Effector memory CD8-positive, alpha-beta T cell (primary cell): ENCODE measurements around the gene SLC17A2.
A peak's percentile ranks its signal among the peaks of the same experiment; 100 is the strongest.

Experiments used
- ATAC-seq: fragments of 150-1000 bp; cut with Tn5 transposase; replicated peaks from 2 replicates; pipeline ENCODE4 v1.10.0; 2021; ENCODE audit warnings: mild to moderate bottlenecking, moderate library complexity
- DNase-seq, 3 experiments: peaks; one replicate each; pipeline ENCODE4 v3.0.0; 2021
- H3K27ac Mint-ChIP-seq, 2 donors: one replicate each; pipeline ENCODE4 v1.8.0; 2022; ENCODE audit warnings: mild to moderate bottlenecking in 2 of 2, mixed read lengths in 2 of 2, moderate library complexity in 2 of 2
- H3K27me3 Mint-ChIP-seq, 2 donors: one replicate each; pipeline ENCODE4 v1.8.0; 2022; ENCODE audit warnings: mixed read lengths in 2 of 2
- H3K36me3 Mint-ChIP-seq: one replicate; pipeline ENCODE4 v1.8.0; 2022; ENCODE audit warnings: mild to moderate bottlenecking, moderate library complexity, mixed read lengths; ENCODE audit not compliant: insufficient read depth
- H3K4me1 Mint-ChIP-seq, 2 donors: one replicate each; pipeline ENCODE4 v1.8.0; 2022; ENCODE audit warnings: low read depth in 2 of 2, mixed read lengths in 2 of 2
- H3K4me3 Mint-ChIP-seq, 2 donors: one replicate each; pipeline ENCODE4 v1.8.0; 2022; ENCODE audit warnings: mild to moderate bottlenecking in 2 of 2, mixed read lengths in 2 of 2, moderate library complexity in 2 of 2
- H3K9me3 Mint-ChIP-seq, 2 donors: one replicate each; pipeline ENCODE4 v1.8.0; 2022; ENCODE audit warnings: mixed read lengths in 2 of 2

SLC17A2 gene

GRCh38 chr6:25880601-25881000, 49.9 kb downstream of the SLC17A2 start:
- Mint-ChIP-seq H3K36me3 (peaks cover 3% of the 10 kb centered on the region), H3K27ac (no peak overlapping the region), H3K4me3 (no peak overlapping the region), H3K4me1 (peaks cover 0 to 6% of the 10 kb centered on the region in 2 donors), H3K27me3 (peaks cover 0 to 6% of the 10 kb centered on the region in 2 donors), H3K9me3 (no peaks in the 10 kb centered on the region)
- DNase-seq (no peak), ATAC-seq (no peak)

GRCh38 chr6:25878721-25879322, 51.7 kb downstream of the SLC17A2 start:
- H3K9me3 Mint-ChIP-seq, result no peaks in the 10 kb centered on the region
- H3K4me1 Mint-ChIP-seq, result peaks cover 5 to 13% of the 10 kb centered on the region in 2 donors
- peaks cover 0 to 6% of the 10 kb centered on the region in 2 donors for H3K27me3 Mint-ChIP-seq
- H3K27ac Mint-ChIP-seq, result no peak overlapping the region
- no peak for DNase-seq
- peaks cover 3% of the 10 kb centered on the region for H3K36me3 Mint-ChIP-seq
- no peak overlapping the region for H3K4me3 Mint-ChIP-seq
- no peak for ATAC-seq

GRCh38 chr6:25875926-25876602, 54.4 kb downstream of the SLC17A2 start:
- Mint-ChIP-seq H3K27me3 (peaks cover 0 to 6% of the 10 kb centered on the region in 2 donors), H3K4me1 (peaks cover 16 to 19% of the 10 kb centered on the region in 2 donors), H3K27ac (no peak overlapping the region), H3K9me3 (no peaks in the 10 kb centered on the region), H3K4me3 (no peak overlapping the region), H3K36me3 (peaks cover 2% of the 10 kb centered on the region)
- no peak for ATAC-seq
- DNase-seq, result no peak

- Mint-ChIP-seq H3K36me3 (peaks cover 2% of the 10 kb centered on the region), H3K27me3 (peaks cover 0 to 6% of the 10 kb centered on the region in 2 donors), H3K9me3 (no peaks in the 10 kb centered on the region), H3K27ac (no peak overlapping the region), H3K4me1 (peaks cover 16 to 19% of the 10 kb centered on the region in 2 donors), H3K4me3 (no peak overlapping the region)
- ATAC-seq, result no peak
- no peak for DNase-seq
These were observed 55.0 kb downstream of the SLC17A2 start for GRCh38 chr6:25875563-25875905.

- DNase-seq (no peak), ATAC-seq (no peak)
- Mint-ChIP-seq H3K9me3 (no peaks in the 10 kb centered on the region), H3K4me3 (no peak overlapping the region), H3K4me1 (peaks cover 16 to 19% of the 10 kb centered on the region in 2 donors), H3K27me3 (peaks cover 0 to 6% of the 10 kb centered on the region in 2 donors), H3K36me3 (peaks cover 2% of the 10 kb centered on the region), H3K27ac (no peak overlapping the region)
These were observed 55.5 kb downstream of the SLC17A2 start for GRCh38 chr6:25874822-25875562.

- peaks cover 16 to 19% of the 10 kb centered on the region in 2 donors for H3K4me1 Mint-ChIP-seq
- H3K36me3 Mint-ChIP-seq, result peaks cover 2% of the 10 kb centered on the region
- H3K4me3 Mint-ChIP-seq, result no peak within 1 kb of the TSS
- DNase-seq, result no peak
- ATAC-seq, result no peak
- no peaks in the 10 kb centered on the region for H3K9me3 Mint-ChIP-seq
- peaks cover 0 to 6% of the 10 kb centered on the region in 2 donors for H3K27me3 Mint-ChIP-seq
- peak within 1 kb of the TSS; percentile 16 to 80 for H3K27ac Mint-ChIP-seq
These were observed 56.4 kb downstream of the SLC17A2 start, which contains the start of gene SLC17A3 for GRCh38 chr6:25874118-25874517. SLC17A3 (minus strand) TSS chr6:25874243; CDS start chr6:25868387, 5,856 bp downstream.

GRCh38 chr6:25872814-25873213, 57.7 kb downstream of the SLC17A2 start:
- H3K27me3 Mint-ChIP-seq, result no peaks in the 10 kb centered on the region
- H3K4me1 Mint-ChIP-seq, result peaks cover 16 to 19% of the 10 kb centered on the region in 2 donors
- ATAC-seq, result peak; percentile 95
- no peaks in the 10 kb centered on the region for H3K9me3 Mint-ChIP-seq
- H3K4me3 Mint-ChIP-seq, result peak overlapping the region in 1 of 2 donors; percentile 31
- DNase-seq, result peak; percentile 21 to 38 (median 28)
- H3K27ac Mint-ChIP-seq, result peak overlapping the region; percentile 16 to 80
- H3K36me3 Mint-ChIP-seq, result peaks cover 2% of the 10 kb centered on the region

GRCh38 chr6:25869840-25870239, 60.7 kb downstream of the SLC17A2 start:
- peak overlapping the region in 1 of 2 donors; percentile 50 for H3K27ac Mint-ChIP-seq
- no peaks in the 10 kb centered on the region for H3K27me3 Mint-ChIP-seq
- DNase-seq (no peak), ATAC-seq (no peak)
- H3K9me3 Mint-ChIP-seq, result peaks cover under 1 to 3% of the 10 kb centered on the region in 2 donors
- H3K4me3 Mint-ChIP-seq, result no peak overlapping the region
- peaks cover 6% of the 10 kb centered on the region for H3K36me3 Mint-ChIP-seq
- peaks cover 23 to 33% of the 10 kb centered on the region in 2 donors for H3K4me1 Mint-ChIP-seq

- Mint-ChIP-seq H3K4me3 (no peak overlapping the region), H3K36me3 (peaks cover 6% of the 10 kb centered on the region), H3K9me3 (peaks cover 5 to 15% of the 10 kb centered on the region in 2 donors), H3K27ac (no peak overlapping the region), H3K4me1 (peaks cover 24 to 35% of the 10 kb centered on the region in 2 donors), H3K27me3 (peaks cover 6 to 9% of the 10 kb centered on the region in 2 donors)
- no peak for DNase-seq
- ATAC-seq, result no peak
These were observed 61.9 kb downstream of the SLC17A2 start for GRCh38 chr6:25868436-25869183.

GRCh38 chr6:25866011-25866410, 64.5 kb downstream of the SLC17A2 start:
- Mint-ChIP-seq H3K36me3 (peaks cover 4% of the 10 kb centered on the region), H3K27me3 (peaks cover 6 to 13% of the 10 kb centered on the region in 2 donors), H3K4me3 (peak overlapping the region; percentile 26 to 51), H3K27ac (peak overlapping the region; percentile 84 to 94), H3K4me1 (peaks cover 15 to 23% of the 10 kb centered on the region in 2 donors), H3K9me3 (peaks cover 6 to 17% of the 10 kb centered on the region in 2 donors)
- peak; percentile 35 to 48 (median 38) for DNase-seq
- ATAC-seq, result peak; percentile 98

GRCh38 chr6:25863360-25863759, 67.1 kb downstream of the SLC17A2 start:
- no peak overlapping the region for H3K4me3 Mint-ChIP-seq
- H3K27ac Mint-ChIP-seq, result no peak overlapping the region
- DNase-seq, result no peak
- H3K36me3 Mint-ChIP-seq, result peaks cover 4% of the 10 kb centered on the region
- ATAC-seq, result no peak
- H3K9me3 Mint-ChIP-seq, result peaks cover 6 to 17% of the 10 kb centered on the region in 2 donors
- peaks cover 17 to 25% of the 10 kb centered on the region in 2 donors for H3K4me1 Mint-ChIP-seq
- peaks cover 10 to 13% of the 10 kb centered on the region in 2 donors for H3K27me3 Mint-ChIP-seq
